ENCODE measurements around the gene METAP1.

- TF ChIP-seq, protein P1, sequence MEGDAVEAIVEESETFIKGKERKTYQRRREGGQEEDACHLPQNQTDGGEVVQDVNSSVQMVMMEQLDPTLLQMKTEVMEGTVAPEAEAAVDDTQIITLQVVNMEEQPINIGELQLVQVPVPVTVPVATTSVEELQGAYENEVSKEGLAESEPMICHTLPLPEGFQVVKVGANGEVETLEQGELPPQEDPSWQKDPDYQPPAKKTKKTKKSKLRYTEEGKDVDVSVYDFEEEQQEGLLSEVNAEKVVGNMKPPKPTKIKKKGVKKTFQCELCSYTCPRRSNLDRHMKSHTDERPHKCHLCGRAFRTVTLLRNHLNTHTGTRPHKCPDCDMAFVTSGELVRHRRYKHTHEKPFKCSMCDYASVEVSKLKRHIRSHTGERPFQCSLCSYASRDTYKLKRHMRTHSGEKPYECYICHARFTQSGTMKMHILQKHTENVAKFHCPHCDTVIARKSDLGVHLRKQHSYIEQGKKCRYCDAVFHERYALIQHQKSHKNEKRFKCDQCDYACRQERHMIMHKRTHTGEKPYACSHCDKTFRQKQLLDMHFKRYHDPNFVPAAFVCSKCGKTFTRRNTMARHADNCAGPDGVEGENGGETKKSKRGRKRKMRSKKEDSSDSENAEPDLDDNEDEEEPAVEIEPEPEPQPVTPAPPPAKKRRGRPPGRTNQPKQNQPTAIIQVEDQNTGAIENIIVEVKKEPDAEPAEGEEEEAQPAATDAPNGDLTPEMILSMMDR (conservative IDR thresholded peaks at IDR 0.05; ENCODE audit: low read length), result no peak
- TF ChIP-seq EZH2phosphoT487 (IDR thresholded peaks at IDR 0.05; ENCODE audit: borderline replicate concordance, low read depth, low read length), result no peak
Observed at GRCh38 chr4:99027304-99027703, 31.8 kb downstream of the METAP1 start.

Measured in OCI-LY7 (cell line).